GM23338 (cell line): ENCODE results near the gene GBX1. TPM values are rescaled to one million over a fixed set of nuclear protein-coding genes. Genes with fewer than 3 reads are reported as not detected.

Experiments used
- ATAC-seq: fragments of 200-7000 bp; cut with Tn5 transposase; 3 replicates; pipeline ENCODE4 v1.9.1; 2020
- DNase-seq: peaks from one replicate; pipeline ENCODE4 v3.0.0-alpha.2; 2015; ENCODE audit warnings: low spot score
- H2AFZ ChIP-seq: fragments of 200-600 bp; sonication (generic); 2 replicates; pipeline ENCODE4 v1.8.0; 2016; ENCODE audit warnings: antibody characterized with exemption, mild to moderate bottlenecking, moderate library complexity
- H3F3A ChIP-seq: fragments of 200-600 bp; sonication (generic); replicated peaks from 2 replicates; pipeline ENCODE4 v1.8.0; 2017; ENCODE audit warnings: antibody characterized with exemption, mixed run types, low read depth
- H3K27ac ChIP-seq: fragments of 200-600 bp; sonication (generic); 2 replicates; pipeline ENCODE4 v1.6.1; 2016; ENCODE audit warnings: low read depth
- H3K27me3 ChIP-seq: fragments of 200-600 bp; sonication (generic); 2 replicates; pipeline ENCODE4 v1.8.0; 2016; ENCODE audit warnings: mild to moderate bottlenecking, mixed run types, moderate library complexity; ENCODE audit not compliant: insufficient read depth
- H3K36me3 ChIP-seq: fragments of 200-600 bp; sonication (generic); 2 replicates; pipeline ENCODE4 v1.8.0; 2016; ENCODE audit warnings: mild to moderate bottlenecking; ENCODE audit not compliant: insufficient read depth
- H3K4me1 ChIP-seq: fragments of 200-600 bp; sonication (generic); 2 replicates; pipeline ENCODE4 v1.8.0; 2016; ENCODE audit warnings: mild to moderate bottlenecking, moderate library complexity; ENCODE audit not compliant: insufficient read depth
- H3K4me2 ChIP-seq: fragments of 200-600 bp; sonication (generic); 2 replicates; pipeline ENCODE4 v1.7.1; 2017; ENCODE audit warnings: mixed run types
- H3K4me3 ChIP-seq: fragments of 200-600 bp; sonication (generic); 2 replicates; pipeline ENCODE4 v1.6.1; 2016; ENCODE audit warnings: mixed run types
- H3K79me2 ChIP-seq: fragments of 200-600 bp; sonication (generic); replicated peaks from 2 replicates; pipeline ENCODE4 v1.8.0; 2017; ENCODE audit warnings: mild to moderate bottlenecking; ENCODE audit not compliant: insufficient read depth
- H3K9me2 ChIP-seq: fragments of 200-600 bp; sonication (generic); 2 replicates; pipeline ENCODE4 v1.8.0; 2017; ENCODE audit not compliant: insufficient read depth
- H4K20me1 ChIP-seq: fragments of 200-600 bp; sonication (generic); replicated peaks from 2 replicates; pipeline ENCODE4 v1.8.0; 2017; ENCODE audit warnings: mild to moderate bottlenecking; ENCODE audit not compliant: insufficient read depth
- H3K27ac Mint-ChIP-seq: 2 replicates; pipeline ENCODE4 v1.8.0; 2020; ENCODE audit warnings: inconsistent platforms, mild to moderate bottlenecking, moderate library complexity, mixed read lengths
- H3K27me3 Mint-ChIP-seq: 3 replicates; pipeline ENCODE4 v1.8.0; 2022; ENCODE audit warnings: low read depth, mild to moderate bottlenecking, moderate library complexity, mixed read lengths, inconsistent platforms; ENCODE audit not compliant: insufficient read depth, poor library complexity
- H3K36me3 Mint-ChIP-seq: 3 replicates; pipeline ENCODE4 v1.8.0; 2021; ENCODE audit warnings: low read depth, mild to moderate bottlenecking, inconsistent platforms, moderate library complexity, mixed read lengths
- H3K4me1 Mint-ChIP-seq: 3 replicates; pipeline ENCODE4 v1.8.0; 2020; ENCODE audit warnings: mild to moderate bottlenecking, inconsistent platforms, mixed read lengths
- H3K4me3 Mint-ChIP-seq: 3 replicates; pipeline ENCODE4 v1.8.0; 2021; ENCODE audit warnings: moderate library complexity, mild to moderate bottlenecking, inconsistent platforms, mixed read lengths
- H3K9me3 Mint-ChIP-seq: 3 replicates; pipeline ENCODE4 v1.8.0; 2020; ENCODE audit warnings: moderate library complexity, mild to moderate bottlenecking, inconsistent platforms, mixed read lengths
- CREB1 ChIP-seq: fragments of 250-450 bp; sonication (Bioruptor Pico); IDR thresholded peaks from 2 replicates; pipeline ENCODE4 v1.5.0; 2020; ENCODE audit warnings: low read depth, mild to moderate bottlenecking, moderate library complexity
- CTCF ChIP-seq, 2 experiments: fragments of 200-600 bp in 1 of 2; sonication (generic) in 1 of 2; conservative IDR thresholded peaks; 2 replicates each; pipeline versions ENCODE4 v1.5.1 to v1.6.1; 2016 to 2017; ENCODE audit warnings: antibody characterized with exemption in 2 of 2, low read depth in 2 of 2, mild to moderate bottlenecking in 2 of 2, moderate library complexity in 1 of 2
- ETS1 ChIP-seq: IDR thresholded peaks from 2 replicates; pipeline ENCODE4 v1.6.1; 2016; ENCODE audit warnings: antibody characterized with exemption
- EZH2 ChIP-seq: fragments of 200-600 bp; sonication (generic); IDR thresholded peaks from one replicate; pipeline ENCODE4 v1.8.0; 2017; ENCODE audit warnings: antibody characterized with exemption, mild to moderate bottlenecking, low read depth; ENCODE audit not compliant: unreplicated experiment
- EZH2phosphoT487 ChIP-seq: fragments of 200-600 bp; sonication (generic); IDR thresholded peaks from one replicate; pipeline ENCODE4 v1.8.1; 2018; ENCODE audit warnings: antibody characterized with exemption; ENCODE audit not compliant: unreplicated experiment
- JUNB ChIP-seq: IDR thresholded peaks from one replicate; pipeline ENCODE4 v1.6.1; 2016; ENCODE audit warnings: antibody characterized with exemption; ENCODE audit not compliant: unreplicated experiment
- NANOG ChIP-seq: IDR thresholded peaks from 2 replicates; pipeline ENCODE4 v1.6.1; 2016; ENCODE audit warnings: antibody characterized with exemption, borderline replicate concordance
- POLR2AphosphoS5 ChIP-seq: IDR thresholded peaks from 2 replicates; pipeline ENCODE4 v1.6.1; 2016; ENCODE audit warnings: antibody characterized with exemption, low read depth
- STAT1 ChIP-seq: IDR thresholded peaks from one replicate; pipeline ENCODE4 v1.6.1; 2016; ENCODE audit warnings: antibody characterized with exemption; ENCODE audit not compliant: unreplicated experiment
- ZNF114 ChIP-seq: fragments of 250-450 bp; sonication (Bioruptor Pico); IDR thresholded peaks from 2 replicates; pipeline ENCODE4 v1.5.0; 2020; ENCODE audit warnings: mild to moderate bottlenecking, moderate library complexity
- ZNF331 ChIP-seq: fragments of 250-450 bp; sonication (Bioruptor Pico); IDR thresholded peaks from 2 replicates; pipeline ENCODE4 v1.5.0; 2020; ENCODE audit warnings: low read depth, mild to moderate bottlenecking, moderate library complexity
- polyA plus RNA-seq: library from polyadenylated mRNA; unstranded; fragments of >200 nt; fragmentation: Nextera tagmentation; extraction: Ambion mirVana; gene quantifications from 2 replicates; pipeline ENCODE4 v1.2.1, GENCODE V29; 2016
- total RNA-seq: library from RNA; depleted of rRNA; stranded (reverse); fragments of >200 nt; shearing (Covaris generic); gene quantifications from 2 replicates; pipeline ENCODE4 v1.2.3, GENCODE V29; 2014

GBX1 gene
- total and polyA plus RNA-seq, 2 experiments from 2014 or later, result 0.24 TPM; not detected in 1

DNA sequence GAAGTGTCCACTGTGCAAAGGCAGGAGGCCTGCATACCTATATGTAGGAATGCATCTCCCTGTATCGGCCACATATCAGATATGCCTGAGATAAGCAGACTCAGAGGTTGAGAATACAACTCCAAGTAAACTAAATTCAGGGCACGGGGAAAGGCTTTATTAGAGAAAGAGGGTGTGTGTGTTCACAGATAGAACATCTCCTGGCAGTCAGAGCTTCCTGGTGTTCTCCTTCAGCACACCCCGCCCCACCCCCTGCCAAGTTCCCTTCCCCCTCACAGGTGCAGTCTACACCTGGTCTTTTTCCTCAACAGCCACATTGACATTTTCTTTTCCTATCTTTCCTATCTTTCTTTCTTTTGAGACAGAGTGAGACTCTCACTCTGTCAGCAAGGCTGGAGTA lies 17.1 kb downstream of the GBX1 start (continued):
- TF ChIP-seq CREB1 (CRISPR knock-in tag) (no peak), POLR2AphosphoS5 (no peak), EZH2phosphoT487 (no peak), ETS1 (no peak), ZNF114 (CRISPR knock-in tag) (no peak), JUNB (no peak), CTCF (conservative IDR thresholded peaks at IDR 0.05; ENCODE audit: low read depth in 2 of 2) (no peak), EZH2 (no peak), ZNF331 (CRISPR knock-in tag) (no peak)

GRCh38 chr7:151148319-151149259 lies 18.9 kb downstream of the GBX1 start:
- Histone ChIP-seq H3K36me3 (no peaks in the 10 kb centered on the region), H3K4me3 (no peak overlapping the region), H3K79me2 (no peaks in the 10 kb centered on the region), H3K4me1 (no peaks in the 10 kb centered on the region; the same call in 1 of the 2 replicates), H2AFZ (no peak overlapping the region), H3K27me3 (peaks cover 3% of the 10 kb centered on the region; the same call in 1 of the 2 replicates), H3K9me2 (no peaks in the 10 kb centered on the region), H3K27ac (no peak overlapping the region), H4K20me1 (no peaks in the 10 kb centered on the region), H3K4me2 (no peak overlapping the region), H3F3A (no peaks in the 10 kb centered on the region)
- Mint-ChIP-seq H3K27ac (no peak overlapping the region), H3K4me3 (no peak overlapping the region), H3K9me3 (no peaks in the 10 kb centered on the region), H3K36me3 (peaks cover 7% of the 10 kb centered on the region), H3K27me3 (peaks cover 9% of the 10 kb centered on the region), H3K4me1 (peaks cover 31% of the 10 kb centered on the region)
- ATAC-seq, result no peak
- no peak for DNase-seq
- TF ChIP-seq CREB1 (CRISPR knock-in tag) (no peak), ZNF114 (CRISPR knock-in tag) (no peak), JUNB (no peak), ETS1 (no peak), EZH2phosphoT487 (no peak), CTCF (conservative IDR thresholded peaks at IDR 0.05; ENCODE audit: low read depth in 2 of 2) (no peak), ZNF331 (CRISPR knock-in tag) (no peak), NANOG (no peak), STAT1 (no peak), EZH2 (no peak)
